Psoas muscle (tissue), 8 donors: ENCODE data around the gene RNU6-9. TPM values are rescaled to one million over a fixed set of nuclear protein-coding genes. Genes with fewer than 3 reads are reported as not detected.

Source experiments
- ATAC-seq, 4 donors: fragments of 200-7000 bp; cut with Tn5 transposase; one replicate each; pipeline ENCODE4 v1.9.1; 2020; ENCODE audit warnings: moderate library complexity in 3 of 4, mild to moderate bottlenecking in 2 of 4
- DNase-seq, 2 donors: peaks; one replicate each; pipeline ENCODE4 v3.0.0-alpha.2; 2020
- H3K27ac ChIP-seq: fragments of 200-600 bp; one replicate; pipeline ENCODE4 v1.8.0; 2022
- H3K27me3 ChIP-seq, 3 donors: fragments of 200-600 bp in 1 of 3; one replicate each; pipeline versions ENCODE4 v1.6.1 to v1.8.0; 2013 to 2022; ENCODE audit warnings: low read length in 2 of 3, mild to moderate bottlenecking in 2 of 3, moderate library complexity in 1 of 3; ENCODE audit not compliant: insufficient read depth in 3 of 3
- H3K36me3 ChIP-seq, 2 donors: fragments of 200-600 bp in 1 of 2; one replicate each; pipeline versions ENCODE4 v1.6.1 to v1.8.0; 2013 to 2022; ENCODE audit warnings: low read depth in 1 of 2, mild to moderate bottlenecking in 1 of 2, moderate library complexity in 1 of 2; ENCODE audit not compliant: insufficient read depth in 1 of 2
- H3K4me1 ChIP-seq: fragments of 200-600 bp; one replicate; pipeline ENCODE4 v1.8.0; 2022
- H3K4me3 ChIP-seq: fragments of 200-600 bp; one replicate; pipeline ENCODE4 v1.8.0; 2022; ENCODE audit warnings: mild to moderate bottlenecking
- H3K9me3 ChIP-seq: fragments of 200-600 bp; one replicate; pipeline ENCODE4 v1.8.0; 2022
- CTCF ChIP-seq: fragments of 200-600 bp; IDR thresholded peaks from one replicate; pipeline ENCODE4 v1.8.0; 2022; ENCODE audit warnings: antibody characterized with exemption
- WGBS, 3 donors: extraction: QIAGEN DNeasy Blood & Tissue Kit; methylation state at CpG; one replicate each; pipeline versions ENCODE4 v1.1.6 to v1.1.7; 2013; 5-methylcytosine and 5-hydroxymethylcytosine counted together
- intact Hi-C, 2 donors: fragments of 100-400 bp; cut with DNase I; formaldehyde crosslinking; loops; one replicate each; pipeline versions ENCODE4 v1.11.0 to v1.14.2; 2022
- polyA plus RNA-seq, 3 donors: library from polyadenylated mRNA; stranded (reverse); fragments of 200-250 nt; gene quantifications; one replicate each; pipeline ENCODE4 v1.2.3, GENCODE V29; 2013
- total RNA-seq, 4 donors: library from RNA; stranded (reverse); fragmentation: NEBNext Ultra II Directional in 2 of 4; extraction: Animal tissue kit (Norgen Biotek cat#: 25700) in 2 of 4; gene quantifications; one replicate each; pipeline versions ENCODE4 v1.2.1 to v1.2.4, GENCODE V29; 2021 to 2023
- donor health status: healthy with polysubstance abuse.
- donor health status: DM: no; HTN: no; CAD: no; lungs with moderate emphysema.
- donor health status: Bipolar disorder and iron deficiency.
- donor health status: healthy.
- donor health status: DM: yes; HTN: yes; CAD: no.
- donor health status: DM: no; HTN: no; CAD: no.
- donor health status: DM: no; HTN: no; CAD: no.
- donor health status: DM: yes; HTN: yes; CAD: no.

Gene RNU6-9
- total and polyA plus RNA-seq, 7 donors = not detected

- Histone ChIP-seq H3K36me3 (peaks cover 9 to 92% of the 10 kb centered on the region in 2 donors), H3K9me3 (no peaks in the 10 kb centered on the region), H3K27me3 (no peaks in the 10 kb centered on the region), H3K4me3 (no peak overlapping the region), H3K4me1 (no peaks in the 10 kb centered on the region), H3K27ac (no peak overlapping the region)
- peak in 1 of 2 donors; percentile 43 for DNase-seq
- no peak for ATAC-seq
- WGBS, 3 donors = 95% methylated on average over 58 to 64 of the region's 64 CpGs
- no peak for TF ChIP-seq CTCF
- intact Hi-C loops = no loop called here
Observed at GRCh38 chr19:885536-886224, 7.6 kb upstream of the RNU6-9 start.

GRCh38 chr19:887072-887471 lies 6.2 kb upstream of the RNU6-9 start:
- WGBS, 3 donors = 83 to 85% (median 84%) methylated on average over 16 of the region's 16 CpGs
- Histone ChIP-seq H3K9me3 (no peaks in the 10 kb centered on the region), H3K27ac (no peak overlapping the region), H3K4me1 (no peaks in the 10 kb centered on the region), H3K4me3 (no peak overlapping the region), H3K36me3 (peaks cover 9 to 82% of the 10 kb centered on the region in 2 donors), H3K27me3 (no peaks in the 10 kb centered on the region)
- ATAC-seq = no peak
- no peak for DNase-seq
- TF ChIP-seq CTCF = no peak
- intact Hi-C loops = no loop called here

- Histone ChIP-seq H3K36me3 (peaks cover 9 to 77% of the 10 kb centered on the region in 2 donors), H3K4me3 (no peak overlapping the region), H3K4me1 (no peaks in the 10 kb centered on the region), H3K27ac (no peak overlapping the region), H3K27me3 (no peaks in the 10 kb centered on the region), H3K9me3 (no peaks in the 10 kb centered on the region)
- intact Hi-C loops = no loop called here
- DNase-seq (no peak), ATAC-seq (no peak)
- no peak for TF ChIP-seq CTCF
- WGBS, 3 donors = 93 to 95% (median 95%) methylated on average over 10 of the region's 10 CpGs
Observed at GRCh38 chr19:887599-887998, 5.7 kb upstream of the RNU6-9 start.

GRCh38 chr19:888581-889385 lies 4.5 kb upstream of the RNU6-9 start:
- TF ChIP-seq CTCF = no peak
- no peaks in the 10 kb centered on the region for H3K27me3 ChIP-seq
- H3K4me1 ChIP-seq = no peaks in the 10 kb centered on the region
- H3K4me3 ChIP-seq = no peak overlapping the region
- peaks cover 9 to 69% of the 10 kb centered on the region in 2 donors for H3K36me3 ChIP-seq
- no peak overlapping the region for H3K27ac ChIP-seq
- ATAC-seq (no peak), DNase-seq (peak in 1 of 2 donors; percentile 42)
- WGBS, 3 donors = 87 to 92% (median 90%) methylated on average over 30 of the region's 30 CpGs
- intact Hi-C loops = no loop called here
- no peaks in the 10 kb centered on the region for H3K9me3 ChIP-seq
